Measurements from ENCODE around the gene TMEM115. TPM values are rescaled to one million over a fixed set of nuclear protein-coding genes. Genes with fewer than 3 reads are reported as not detected.

TMEM115 gene
- total and polyA plus RNA-seq, 2 of the 4 experiments (the other 2 are of a cell fraction) = 35.3 to 47.3 TPM

GRCh38 chr3:50337175-50337861 lies 22.0 kb downstream of the TMEM115 start:
- intact Hi-C loops (cut with micrococcal nuclease) = no loop called here
- peaks cover 39% of the 10 kb centered on the region for H4K20me1 ChIP-seq (ENCODE audit: insufficient read depth, low read length)
- peak overlapping the region; percentile 99 for H2AK9ac ChIP-seq (replicated peaks; ENCODE audit: low read depth, low read length, poor library complexity)
- in situ Hi-C loops (cut with MboI; ENCODE audit: low sequenced_read_pairs) = loop anchor here (25.0 kb wide), 3 partner anchors 1050 to 1825 kb away; partner anchors contain the start of genes ABHD14B, GPR62, MANF and PCBP4
- H3K23ac ChIP-seq (ENCODE audit: low read depth, low read length) = peak overlapping the region; percentile 84; the same call in 1 of the 2 replicates
- peak overlapping the region; percentile 96 to 99 for H4K8ac ChIP-seq (ENCODE audit: low read depth in 2 of 2, low read length in 2 of 2)
- H3K4me1 ChIP-seq (ENCODE audit: control insufficient read depth, insufficient read depth, low read length) = peaks cover 32% of the 10 kb centered on the region
- H3K27me3 ChIP-seq (ENCODE audit: control insufficient read depth, insufficient read depth, low read length) = no peaks in the 10 kb centered on the region
- H2BK15ac ChIP-seq (ENCODE audit: low read depth, low read length) = no peak overlapping the region
- H2AFZ ChIP-seq (replicated peaks; ENCODE audit: low read length, poor library complexity) = peak overlapping the region; percentile 94
- H3K9me3 ChIP-seq (ENCODE audit: control insufficient read depth, insufficient read depth, low read length) = no peaks in the 10 kb centered on the region
- H3K4ac ChIP-seq (ENCODE audit: low read depth, low read length) = peak overlapping the region; percentile 91
- peak overlapping the region; percentile 73 for H3K4me3 ChIP-seq (ENCODE audit: insufficient read depth, low read depth, low read length)
- 1% methylated on average over 61 of the region's 79 CpGs; no CpG with 5 or more reads in 1 of the 2 experiments for WGBS, 2 experiments (ENCODE audit: extremely low coverage in 2 of 2, insufficient read length in 1 of 2)
- H3K9ac ChIP-seq (ENCODE audit: low read depth, low read length) = peak overlapping the region; percentile 91
- H3K27ac ChIP-seq (ENCODE audit: insufficient read depth, low read length) = peak overlapping the region; percentile 84
- H3K36me3 ChIP-seq (ENCODE audit: control insufficient read depth, insufficient read depth, low read length) = peaks cover 3% of the 10 kb centered on the region
- peak; percentile 99 for DNase-seq
- ChIA-PET POLR2A (ENCODE audit: unreplicated experiment) (interaction anchor here (0.7 to 1.4 kb wide), 4 partner anchors 9 to 45 kb away, joined by 3 to 6 read pairs (median 4); partner anchors contain the start of genes IFRD2 and TUSC2), CTCF (interaction anchor here (0.8 to 1.2 kb wide), 2 partner anchors 9 to 13 kb away, joined by 4 read pairs; partner anchors contain the start of gene TUSC2)
- peaks cover 26% of the 10 kb centered on the region for H3K9me1 ChIP-seq (ENCODE audit: insufficient read depth, low read length)
- peak; percentile 88 for ATAC-seq (ENCODE audit: low read depth)
- H2BK120ac ChIP-seq (ENCODE audit: low read depth, low read length) = peak overlapping the region; percentile 60; the same call in 1 of the 2 replicates
- peak overlapping the region; percentile 94; the same call in 1 of the 2 replicates for H3K56ac ChIP-seq (ENCODE audit: extremely low read depth, insufficient read depth, low read length)
- H2BK20ac ChIP-seq (ENCODE audit: low read depth, low read length) = no peak overlapping the region
- H3K4me2 ChIP-seq (ENCODE audit: low read depth, low read length) = peak overlapping the region; percentile 62
- peak overlapping the region; percentile 96 for H2AK5ac ChIP-seq (ENCODE audit: low read depth, low read length)
- peak overlapping the region; percentile 59 for H4K5ac ChIP-seq (ENCODE audit: low read depth, low read length)
- peak overlapping the region; percentile 96 for H4K91ac ChIP-seq (ENCODE audit: insufficient read depth, low read depth, low read length)
- dilution Hi-C loops (cut with HindIII; ENCODE audit: low sequenced_read_pairs, unreplicated experiment) = no loop called here
- peak overlapping the region; percentile 96 for H3K14ac ChIP-seq (replicated peaks; ENCODE audit: low read depth, low read length)
- peak overlapping the region; percentile 6; the same call in 1 of the 2 replicates for H3K18ac ChIP-seq (ENCODE audit: low read depth, low read length)
- H3K79me1 ChIP-seq (ENCODE audit: low read depth in 1 of 2, low read length in 2 of 2) = peaks cover 15 to 60% of the 10 kb centered on the region in 2 experiments; a peak in 3 of 4 replicates
- BruUV-seq (replicated peaks) = no TSS peak
- TF ChIP-seq CHD1 (IDR thresholded peaks at IDR 0.05; ENCODE audit: low read depth, low read length) (no peak), BHLHE40 (IDR thresholded peaks at IDR 0.05; ENCODE audit: low read depth, low read length) (peak; percentile 98), MAZ (IDR thresholded peaks at IDR 0.05; ENCODE audit: borderline replicate concordance, low read depth, low read length) (peak; percentile 83; the same call in 1 of the 2 replicates), CTCF (conservative IDR thresholded peaks at IDR 0.05; ENCODE audit: low read depth, low read length) (no peak), FOS (IDR thresholded peaks at IDR 0.05; ENCODE audit: low read depth, low read length) (peak; percentile 16; the same call in 1 of the 2 replicates), MXI1 (IDR thresholded peaks at IDR 0.05; ENCODE audit: borderline replicate concordance, low read depth, low read length) (peak; percentile 92), CEBPB (IDR thresholded peaks at IDR 0.05; ENCODE audit: low read depth, low read length) (peak; percentile 32), POLR2A (IDR thresholded peaks at IDR 0.05; ENCODE audit: low read depth, low read length) (peak; percentile 90), RFX5 (IDR thresholded peaks at IDR 0.05; ENCODE audit: low read depth, low read length) (no peak)
- H2BK5ac ChIP-seq (ENCODE audit: low read depth, low read length, poor library complexity, severe bottlenecking) = peak overlapping the region; percentile 81
